GM18517 (cell line): ENCODE data around the gene KBTBD7.

Experiments
- ATAC-seq: cut with Tn5 transposase; IDR thresholded peaks from one replicate; pipeline ENCODE4 v1.9.1; 2021; ENCODE audit warnings: mild to moderate bottlenecking, moderate library complexity; ENCODE audit not compliant: unreplicated experiment

KBTBD7 gene, protein sequence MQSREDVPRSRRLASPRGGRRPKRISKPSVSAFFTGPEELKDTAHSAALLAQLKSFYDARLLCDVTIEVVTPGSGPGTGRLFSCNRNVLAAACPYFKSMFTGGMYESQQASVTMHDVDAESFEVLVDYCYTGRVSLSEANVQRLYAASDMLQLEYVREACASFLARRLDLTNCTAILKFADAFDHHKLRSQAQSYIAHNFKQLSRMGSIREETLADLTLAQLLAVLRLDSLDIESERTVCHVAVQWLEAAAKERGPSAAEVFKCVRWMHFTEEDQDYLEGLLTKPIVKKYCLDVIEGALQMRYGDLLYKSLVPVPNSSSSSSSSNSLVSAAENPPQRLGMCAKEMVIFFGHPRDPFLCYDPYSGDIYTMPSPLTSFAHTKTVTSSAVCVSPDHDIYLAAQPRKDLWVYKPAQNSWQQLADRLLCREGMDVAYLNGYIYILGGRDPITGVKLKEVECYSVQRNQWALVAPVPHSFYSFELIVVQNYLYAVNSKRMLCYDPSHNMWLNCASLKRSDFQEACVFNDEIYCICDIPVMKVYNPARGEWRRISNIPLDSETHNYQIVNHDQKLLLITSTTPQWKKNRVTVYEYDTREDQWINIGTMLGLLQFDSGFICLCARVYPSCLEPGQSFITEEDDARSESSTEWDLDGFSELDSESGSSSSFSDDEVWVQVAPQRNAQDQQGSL

GRCh38 chr13:41193919-41194824, at the start of gene KBTBD7:
Gene KBTBD7, minus strand, starts transcription at chr13:41194569. Its CDS starts 312 bp downstream, at chr13:41194257.
- peak; percentile 95 for ATAC-seq

GRCh38 chr13:41241626-41242025, 47.3 kb upstream of the KBTBD7 start:
- no peak for ATAC-seq

GRCh38 chr13:41236369-41236768, 42.0 kb upstream of the KBTBD7 start:
- no peak for ATAC-seq

GRCh38 chr13:41232578-41233480, 38.5 kb upstream of the KBTBD7 start:
- no peak for ATAC-seq

DNA sequence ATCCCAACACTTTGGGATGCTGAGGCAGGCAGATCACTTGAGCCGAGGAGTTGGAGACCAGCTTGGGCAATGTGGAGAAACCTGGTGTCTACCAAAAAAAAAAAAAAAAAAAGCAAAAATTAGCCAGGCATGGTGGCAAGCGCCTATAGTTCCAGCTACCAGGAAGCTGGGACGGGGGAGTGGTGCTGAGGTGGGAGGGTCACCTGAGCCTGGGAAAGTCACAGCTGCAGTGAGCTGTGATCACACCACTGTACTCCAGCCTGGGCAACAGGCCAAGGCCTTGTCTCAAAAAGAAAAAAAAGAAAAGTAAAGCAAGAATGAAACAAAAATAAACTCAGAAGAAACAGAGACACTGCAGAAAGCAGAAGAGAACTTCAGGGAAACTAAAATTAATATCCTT, 37.4 kb upstream of the KBTBD7 start:
- ATAC-seq: no peak

- ATAC-seq: no peak
These were observed 36.8 kb upstream of the KBTBD7 start for GRCh38 chr13:41231025-41231677.

GRCh38 chr13:41229356-41229755, 35.0 kb upstream of the KBTBD7 start:
- ATAC-seq: no peak

DNA sequence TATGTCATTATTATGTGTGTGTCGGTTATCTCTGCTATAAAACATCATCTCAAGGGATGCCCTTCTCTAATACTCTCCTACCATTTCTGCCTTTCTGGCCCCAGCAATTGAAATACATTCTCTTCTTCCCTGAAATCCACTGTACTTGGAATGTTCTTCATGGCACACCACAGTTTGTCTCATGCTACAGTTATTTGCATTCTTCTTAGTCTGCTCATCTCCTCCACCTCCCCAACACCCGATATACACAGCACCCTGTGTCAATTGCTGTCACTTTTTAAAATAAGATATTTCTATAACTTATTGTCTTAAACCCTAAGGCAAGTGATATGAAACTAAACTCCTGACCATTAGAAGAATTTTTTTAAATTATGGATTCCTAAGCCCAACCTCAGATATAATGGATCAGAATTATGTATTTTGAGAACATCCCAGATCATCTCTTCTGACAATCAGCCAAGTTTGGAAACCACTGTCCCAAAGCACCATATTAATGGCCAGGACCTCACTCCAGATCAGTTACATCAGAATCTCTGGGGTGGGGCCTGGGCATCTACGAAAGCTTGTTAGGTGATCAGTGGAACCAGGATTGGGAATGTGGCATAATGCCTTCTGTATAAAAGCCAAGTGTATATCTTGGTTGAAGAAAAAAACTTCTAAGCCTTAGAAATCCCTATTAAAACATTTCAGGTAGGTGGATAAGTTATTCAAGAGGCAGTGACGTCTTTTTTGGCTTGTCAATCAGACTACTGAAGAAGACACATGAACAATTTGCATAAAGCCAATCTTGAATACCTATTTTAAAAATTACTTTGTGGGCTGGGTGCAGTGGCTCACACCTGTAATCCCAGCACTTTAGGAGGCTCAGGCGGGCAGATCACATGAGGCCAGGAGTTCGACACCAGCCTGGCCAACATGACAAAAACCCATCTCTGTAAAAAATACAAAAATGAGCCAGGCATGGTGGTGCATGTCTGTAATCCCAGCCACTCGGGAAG, 30.0 kb upstream of the KBTBD7 start:
- no peak for ATAC-seq

DNA sequence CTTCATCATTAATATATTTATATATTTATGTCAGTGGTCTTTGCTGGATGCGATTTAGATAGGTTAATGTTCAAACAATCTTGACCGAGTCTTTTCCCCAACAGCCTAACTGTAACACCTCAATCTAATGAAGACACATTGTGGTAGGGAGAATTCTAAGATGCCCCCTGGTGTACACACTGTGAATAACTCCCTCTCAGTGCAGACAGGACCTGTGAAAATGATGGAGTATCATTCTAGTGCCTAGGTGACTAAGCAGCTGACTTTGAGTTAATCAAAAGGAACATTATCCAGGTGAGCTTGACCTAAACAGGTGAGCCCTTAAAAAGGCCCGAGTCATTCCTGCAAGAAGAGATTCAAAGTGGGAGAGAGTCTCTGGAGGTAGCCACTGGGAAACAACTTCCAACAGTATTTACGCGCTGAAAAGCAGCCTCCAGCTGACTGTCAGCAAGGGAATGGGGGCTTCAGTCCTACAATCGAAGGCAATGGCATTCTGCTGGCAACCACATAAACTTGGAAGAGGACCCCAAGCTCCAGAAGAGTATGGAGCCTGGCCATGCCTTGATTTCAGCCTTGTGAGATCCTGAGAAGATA, 28.0 kb upstream of the KBTBD7 start:
- ATAC-seq: peak; percentile 65

- no peak for ATAC-seq
These were observed 26.0 kb upstream of the KBTBD7 start for GRCh38 chr13:41220401-41220800.

DNA sequence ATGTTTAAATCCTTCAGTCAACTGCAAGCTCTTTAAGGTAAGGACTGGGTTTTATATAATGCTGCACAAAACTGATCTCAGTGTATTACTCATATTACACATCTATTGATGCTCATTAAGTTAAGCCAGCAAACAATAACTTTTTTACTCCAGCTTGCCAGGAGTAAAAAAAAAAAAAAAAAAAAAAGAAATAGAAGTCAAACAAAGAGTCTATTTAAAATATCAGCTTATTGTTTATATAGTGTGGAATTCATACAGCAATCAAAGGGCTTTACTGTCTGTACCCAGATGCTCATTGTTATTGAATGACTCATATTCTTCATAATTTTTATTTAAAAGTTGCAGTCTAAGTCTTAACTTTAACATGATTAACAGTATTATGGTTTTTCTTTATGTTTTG, 21.8 kb upstream of the KBTBD7 start:
- ATAC-seq: no peak

- ATAC-seq: no peak
These were observed 19.6 kb upstream of the KBTBD7 start for GRCh38 chr13:41213919-41214318.

GRCh38 chr13:41213316-41213715, 18.9 kb upstream of the KBTBD7 start:
- ATAC-seq: no peak

GRCh38 chr13:41212881-41213280, 18.5 kb upstream of the KBTBD7 start:
- ATAC-seq: no peak

DNA sequence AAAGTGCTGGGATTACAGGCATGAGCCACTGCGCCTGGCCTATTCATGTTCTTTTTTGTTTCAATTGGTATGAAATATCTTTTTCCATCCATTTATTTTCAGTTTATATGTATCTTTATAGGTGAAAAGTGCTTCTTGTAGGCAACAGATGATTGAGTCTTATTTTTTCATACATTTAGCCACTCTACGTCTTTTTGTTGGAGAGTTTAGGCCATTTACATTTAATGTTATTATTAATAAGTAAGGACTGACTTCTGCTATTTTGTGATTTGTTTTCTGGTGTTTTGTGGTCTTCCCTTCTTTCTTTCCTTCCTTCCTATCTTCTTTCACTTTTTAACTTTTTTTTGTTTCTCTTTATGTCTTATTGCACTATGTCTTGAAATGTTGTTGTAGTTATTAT, 16.7 kb upstream of the KBTBD7 start:
- no peak for ATAC-seq

GRCh38 chr13:41206467-41206866, 12.1 kb upstream of the KBTBD7 start:
- no peak for ATAC-seq

- ATAC-seq: no peak
These were observed 9.4 kb upstream of the KBTBD7 start for GRCh38 chr13:41203810-41204209.

DNA sequence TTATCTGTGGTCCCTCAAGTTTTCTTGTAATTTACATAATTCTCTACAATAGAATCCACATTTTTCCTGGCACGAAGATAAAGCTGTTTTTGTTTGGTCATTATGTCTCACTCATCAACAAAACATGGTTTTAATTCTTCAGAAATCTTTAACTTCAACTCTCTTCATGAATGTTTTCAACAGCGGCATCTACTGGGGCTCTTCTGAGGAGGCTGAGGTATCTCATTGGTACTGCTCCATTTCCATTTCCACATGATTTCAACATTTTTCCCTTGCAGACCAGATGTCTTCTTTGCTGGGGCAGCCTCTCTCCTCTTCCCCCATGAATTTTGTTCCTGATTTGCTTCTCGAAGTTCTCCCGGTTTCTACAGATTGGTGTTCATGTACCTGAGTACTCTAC, 5.8 kb upstream of the KBTBD7 start:
- ATAC-seq: no peak
